HCT116 (cell line): ENCODE data around the gene KLHL35.

Source experiments
- CEBPB ChIP-seq: IDR thresholded peaks from 2 replicates; pipeline ENCODE4 v1.6.1; 2012; ENCODE audit warnings: low read depth
- CTCF ChIP-seq, 3 experiments: fragments of 200-600 bp in 1 of 3; sonication (generic) in 1 of 3; IDR thresholded peaks in 2 of 3; conservative IDR thresholded peaks in 1 of 3; 2 replicates each; pipeline ENCODE4 v1.5.1; 2012 to 2017; ENCODE audit warnings: low read depth in 2 of 3, low read length in 2 of 3, antibody characterized with exemption in 1 of 3, borderline replicate concordance in 1 of 3, control low read depth in 1 of 3, mild to moderate bottlenecking in 1 of 3, mixed read lengths in 1 of 3, mixed run types in 1 of 3, moderate library complexity in 1 of 3; ENCODE audit not compliant: insufficient read depth in 1 of 3
- ZFX ChIP-seq: fragments of 450-650 bp; IDR thresholded peaks from 2 replicates; pipeline ENCODE4 v1.6.1; 2017

GRCh38 chr11:75449776-75450175 lies 16.8 kb upstream of the KLHL35 start:
- TF ChIP-seq ZFX: no peak
- TF ChIP-seq CTCF (IDR thresholded peaks at IDR 0.05 in 2 of 3, conservative IDR thresholded peaks at IDR 0.05 in 1 of 3; ENCODE audit: borderline replicate concordance in 1 of 3, insufficient read depth in 1 of 3, low read depth in 2 of 3, low read length in 2 of 3): no peak
- TF ChIP-seq CEBPB: no peak
